ENCODE data around the gene FNDC5.

FNDC5 gene

DNA sequence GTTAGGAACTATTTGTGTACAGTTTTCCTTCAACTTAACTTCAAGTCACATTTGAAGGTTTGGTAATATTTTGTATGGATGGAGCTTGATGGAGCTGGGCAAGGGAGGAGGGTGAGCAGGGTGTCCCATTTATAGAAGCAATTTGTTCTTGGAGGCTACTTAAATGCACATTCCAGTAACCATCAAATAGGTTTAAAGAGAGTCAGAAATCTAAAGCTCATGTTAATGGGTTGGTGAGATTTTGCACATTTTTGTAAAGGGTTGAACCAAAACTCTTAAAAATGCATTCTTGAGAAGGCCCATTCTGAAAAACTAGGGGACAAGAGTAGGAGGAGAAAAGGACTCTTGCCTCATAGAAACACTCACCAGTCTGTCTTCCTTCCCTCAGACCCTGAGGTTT, 10.1 kb downstream of the FNDC5 start:
- in situ Hi-C loops (cut with HindIII; ENCODE audit: low sequenced_read_pairs), result no loop called here
- DNase-seq (ENCODE audit: low read depth, low spot score), result no peak
- H3K4me3 ChIP-seq (ENCODE audit: low read depth, low read length), result no peak overlapping the region
- TF ChIP-seq, protein P1, sequence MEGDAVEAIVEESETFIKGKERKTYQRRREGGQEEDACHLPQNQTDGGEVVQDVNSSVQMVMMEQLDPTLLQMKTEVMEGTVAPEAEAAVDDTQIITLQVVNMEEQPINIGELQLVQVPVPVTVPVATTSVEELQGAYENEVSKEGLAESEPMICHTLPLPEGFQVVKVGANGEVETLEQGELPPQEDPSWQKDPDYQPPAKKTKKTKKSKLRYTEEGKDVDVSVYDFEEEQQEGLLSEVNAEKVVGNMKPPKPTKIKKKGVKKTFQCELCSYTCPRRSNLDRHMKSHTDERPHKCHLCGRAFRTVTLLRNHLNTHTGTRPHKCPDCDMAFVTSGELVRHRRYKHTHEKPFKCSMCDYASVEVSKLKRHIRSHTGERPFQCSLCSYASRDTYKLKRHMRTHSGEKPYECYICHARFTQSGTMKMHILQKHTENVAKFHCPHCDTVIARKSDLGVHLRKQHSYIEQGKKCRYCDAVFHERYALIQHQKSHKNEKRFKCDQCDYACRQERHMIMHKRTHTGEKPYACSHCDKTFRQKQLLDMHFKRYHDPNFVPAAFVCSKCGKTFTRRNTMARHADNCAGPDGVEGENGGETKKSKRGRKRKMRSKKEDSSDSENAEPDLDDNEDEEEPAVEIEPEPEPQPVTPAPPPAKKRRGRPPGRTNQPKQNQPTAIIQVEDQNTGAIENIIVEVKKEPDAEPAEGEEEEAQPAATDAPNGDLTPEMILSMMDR (IDR thresholded peaks at IDR 0.05; ENCODE audit: low read depth, low read length), result no peak

DNA sequence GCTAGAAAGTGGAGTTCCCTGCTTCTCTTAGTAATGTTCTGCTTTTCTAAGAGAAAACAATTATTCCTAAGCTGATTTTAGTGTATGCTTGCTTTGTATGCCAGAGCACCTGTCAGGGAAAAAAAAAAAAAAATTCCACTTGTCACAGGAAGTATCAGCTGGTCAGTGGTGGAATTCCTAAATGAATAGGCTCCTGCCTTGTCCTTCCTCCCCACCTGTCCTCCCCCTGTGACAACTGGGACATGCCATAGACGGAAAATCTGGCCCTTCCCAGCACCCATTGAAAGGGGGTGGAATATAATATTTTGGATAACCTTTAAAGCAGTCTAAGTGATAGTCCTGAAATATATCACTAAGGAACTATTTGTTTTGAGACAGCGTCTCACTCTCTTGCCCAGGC, 10.8 kb downstream of the FNDC5 start:
- no peak for DNase-seq (ENCODE audit: low read depth, low spot score)
- in situ Hi-C loops (cut with HindIII; ENCODE audit: low sequenced_read_pairs), result no loop called here
- no peak overlapping the region for H3K4me3 ChIP-seq (ENCODE audit: low read depth, low read length)
- TF ChIP-seq, protein P1 (IDR thresholded peaks at IDR 0.05; ENCODE audit: low read depth, low read length), result no peak

DNA sequence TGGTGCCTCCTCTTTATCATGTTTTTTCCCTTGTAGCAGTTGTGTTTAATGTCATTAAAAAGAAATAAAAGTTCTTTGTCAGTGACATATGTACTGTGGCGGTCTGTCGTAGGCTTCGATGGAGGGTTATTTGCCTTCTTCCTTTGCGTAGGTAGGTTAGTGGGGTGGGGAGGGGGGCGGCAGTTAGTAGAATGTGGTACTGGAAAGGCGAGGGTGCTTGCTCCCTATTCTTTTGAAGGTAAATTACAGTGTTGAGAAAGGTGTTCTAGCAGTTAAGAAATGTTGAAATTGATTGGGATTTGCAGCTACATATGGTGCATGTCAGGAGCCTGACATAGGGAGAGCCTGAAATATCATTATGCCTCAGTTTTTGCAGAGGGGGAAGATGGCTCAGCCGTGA, 11.9 kb downstream of the FNDC5 start:
- in situ Hi-C loops (cut with HindIII; ENCODE audit: low sequenced_read_pairs), result no loop called here

DNA sequence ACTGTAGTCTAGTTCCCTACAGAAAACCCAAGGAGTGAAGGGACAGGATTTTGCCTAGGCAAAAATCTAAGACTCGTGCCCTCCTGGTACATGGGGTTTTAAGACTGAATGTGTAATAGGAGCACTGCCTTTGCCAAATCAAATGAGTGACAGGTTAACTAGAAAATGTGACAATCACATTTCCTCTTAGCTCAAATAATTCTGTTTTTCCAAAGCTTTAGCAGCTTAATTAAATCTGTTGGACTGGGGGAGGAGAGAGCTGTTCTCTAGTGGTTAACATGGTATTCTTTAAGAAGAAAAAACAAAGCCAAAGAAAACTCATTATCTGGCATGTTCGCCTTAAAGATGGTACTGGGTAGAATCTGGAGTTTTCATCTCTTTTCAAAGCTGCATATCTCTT, 12.6 kb downstream of the FNDC5 start:
- no peak overlapping the region for H3K4me3 ChIP-seq (ENCODE audit: low read depth, low read length)
- TF ChIP-seq, protein P1 (IDR thresholded peaks at IDR 0.05; ENCODE audit: low read depth, low read length), result no peak
- no peak for DNase-seq (ENCODE audit: low read depth, low spot score)
- in situ Hi-C loops (cut with HindIII; ENCODE audit: low sequenced_read_pairs), result no loop called here

More for the DNA sequence above, 11.9 kb downstream of the FNDC5 start:
- no peak for DNase-seq (ENCODE audit: low read depth, low spot score)
- TF ChIP-seq, protein P1 (IDR thresholded peaks at IDR 0.05; ENCODE audit: low read depth, low read length), result no peak
- H3K4me3 ChIP-seq (ENCODE audit: low read depth, low read length), result no peak overlapping the region

DNA sequence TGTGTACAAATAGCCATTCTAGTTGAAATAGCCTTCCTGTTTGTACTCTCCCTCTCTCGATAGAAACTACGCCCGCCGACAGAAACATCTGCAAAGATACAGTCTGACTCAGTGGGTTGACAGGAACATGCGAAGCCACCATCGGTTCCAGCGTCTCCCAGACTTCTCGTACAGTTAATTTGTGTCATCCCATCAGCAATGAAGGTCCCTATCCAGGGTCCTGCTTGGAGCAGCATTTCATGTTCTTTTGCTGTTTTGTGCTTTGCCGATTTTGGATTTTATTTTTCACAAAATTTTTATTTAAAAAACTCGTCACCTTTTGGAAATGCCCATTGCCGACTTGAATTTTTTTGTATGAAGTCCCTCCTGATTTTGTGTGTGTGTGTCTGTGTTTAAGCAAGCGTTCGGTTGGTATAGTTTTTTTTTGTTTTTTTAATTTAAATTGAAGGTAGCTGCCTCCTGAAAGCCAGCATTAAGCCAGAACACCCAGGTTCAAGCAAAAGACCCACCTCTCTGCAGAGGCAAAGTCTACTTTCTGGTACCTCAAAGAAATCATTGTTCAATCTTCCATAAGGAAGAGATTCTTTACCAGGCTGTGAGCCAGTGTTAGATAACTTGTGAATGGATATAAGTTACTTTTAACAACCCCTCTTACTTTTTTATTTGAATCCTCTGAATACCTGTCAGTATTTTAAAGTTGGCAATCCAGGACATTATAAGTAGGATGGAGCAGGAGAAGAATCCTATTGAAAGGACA, 14.7 kb downstream of the FNDC5 start:
- H3K4me3 ChIP-seq (ENCODE audit: low read depth, low read length), result no peak overlapping the region
- TF ChIP-seq, protein P1 (IDR thresholded peaks at IDR 0.05; ENCODE audit: low read depth, low read length), result no peak
- in situ Hi-C loops (cut with HindIII; ENCODE audit: low sequenced_read_pairs), result no loop called here
- no peak for DNase-seq (ENCODE audit: low read depth, low spot score)

DNA sequence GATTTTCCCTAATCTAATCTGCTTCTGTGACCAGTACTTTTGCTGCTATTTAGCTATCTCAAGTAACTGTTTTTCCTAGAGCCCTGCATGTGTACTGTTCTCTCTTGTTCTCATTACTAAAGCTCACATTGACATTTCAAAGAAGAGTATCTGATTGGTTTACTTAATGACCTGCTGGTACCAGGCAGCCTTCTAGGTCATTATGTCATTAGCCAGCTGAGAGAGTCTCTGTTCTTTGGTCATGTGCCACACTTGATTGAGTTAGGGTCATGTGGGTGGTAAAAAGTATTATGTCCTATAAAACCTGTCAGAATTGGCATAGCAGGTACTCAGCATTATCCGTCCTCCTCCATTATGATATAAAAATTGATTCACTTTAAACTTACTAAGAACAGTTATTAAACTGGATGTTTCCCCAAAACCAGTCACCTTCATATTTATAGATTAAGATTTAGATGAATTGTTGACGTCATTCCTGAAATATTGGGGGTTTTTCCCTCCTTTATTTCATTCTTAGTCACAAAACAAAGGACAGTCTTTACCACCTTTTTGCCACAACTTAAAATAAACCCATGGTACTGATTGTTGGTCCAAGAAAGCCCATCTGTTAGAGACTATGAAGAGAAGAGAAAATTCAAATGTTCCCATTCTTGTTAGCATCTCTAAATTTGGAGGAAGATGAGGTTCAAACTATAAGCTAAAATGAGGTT, 22.2 kb downstream of the FNDC5 start:
- H3K4me3 ChIP-seq (ENCODE audit: low read depth, low read length), result no peak overlapping the region
- TF ChIP-seq, protein P1 (IDR thresholded peaks at IDR 0.05; ENCODE audit: low read depth, low read length), result no peak
- in situ Hi-C loops (cut with HindIII; ENCODE audit: low sequenced_read_pairs), result no loop called here

More for the DNA sequence above, 22.2 kb downstream of the FNDC5 start:
- no peak for DNase-seq (ENCODE audit: low read depth, low spot score)
